HG03571 (cell line): ENCODE results near the gene SPRED1.
"Not testable (repeated sequence)": the region's sequence is repeated elsewhere in the genome, so short reads cannot be mapped to it uniquely, and the experiment has no call there.

Experiments used
- ATAC-seq: cut with Tn5 transposase; IDR thresholded peaks from one replicate; pipeline ENCODE4 v1.9.1; 2021; ENCODE audit not compliant: unreplicated experiment

The SPRED1 gene

DNA sequence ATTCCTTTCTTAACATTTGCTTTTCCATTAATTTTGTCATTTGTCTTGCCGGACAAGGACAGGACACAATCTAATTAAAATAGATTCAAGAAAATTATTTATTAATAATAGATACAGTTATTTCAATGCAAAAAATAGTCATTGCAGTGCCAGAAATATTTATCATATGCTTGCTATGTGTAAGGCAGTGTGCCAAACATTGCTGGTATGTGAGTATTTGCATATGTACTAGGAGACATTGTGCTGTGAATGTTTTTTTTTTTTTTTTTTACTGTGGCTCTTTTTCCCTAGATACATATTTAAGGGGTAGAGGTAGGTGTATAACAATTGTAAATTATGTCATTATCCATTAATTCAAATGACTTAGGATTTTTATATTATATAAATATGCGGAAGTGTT, 23.3 kb downstream of the SPRED1 start:
- ATAC-seq: no peak

DNA sequence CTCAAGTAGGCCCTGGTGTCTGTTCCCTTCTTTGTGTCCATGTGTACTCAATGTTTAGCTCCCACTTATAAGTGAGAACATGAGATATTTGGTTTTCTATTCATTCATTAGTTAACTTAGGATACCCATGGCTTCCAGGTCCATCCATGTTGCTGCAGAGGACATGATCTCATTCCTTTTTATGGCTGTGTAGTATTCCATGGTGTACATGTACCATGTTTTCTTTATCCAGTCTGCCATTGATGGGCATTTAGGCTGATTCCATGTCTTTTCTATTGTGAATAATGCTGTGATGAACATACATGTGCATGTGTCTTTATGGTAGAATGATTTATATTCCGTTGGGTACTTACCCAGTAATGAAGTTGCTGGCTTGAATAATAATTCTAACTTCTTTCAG, 24.6 kb downstream of the SPRED1 start:
- ATAC-seq: not testable (repeated sequence)

DNA sequence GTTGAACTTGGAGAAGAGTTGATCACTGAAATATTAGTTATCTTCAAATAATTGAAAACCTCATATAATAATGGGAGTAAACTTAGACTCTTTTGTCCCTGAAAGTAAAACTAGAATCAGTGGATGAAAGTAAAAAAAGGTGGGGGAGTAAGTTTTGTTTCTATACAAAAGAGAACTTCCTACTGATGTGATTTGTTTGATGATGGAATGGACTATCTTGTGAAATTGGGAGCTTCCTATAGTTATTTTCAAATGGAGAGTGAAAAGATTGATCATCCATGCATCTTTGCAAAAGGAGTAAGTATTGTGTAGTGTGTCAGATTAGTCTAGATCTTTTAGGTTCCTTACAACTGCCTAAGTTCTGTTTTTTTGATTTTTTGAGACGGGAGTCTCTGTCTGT, 28.4 kb downstream of the SPRED1 start:
- ATAC-seq: no peak

DNA sequence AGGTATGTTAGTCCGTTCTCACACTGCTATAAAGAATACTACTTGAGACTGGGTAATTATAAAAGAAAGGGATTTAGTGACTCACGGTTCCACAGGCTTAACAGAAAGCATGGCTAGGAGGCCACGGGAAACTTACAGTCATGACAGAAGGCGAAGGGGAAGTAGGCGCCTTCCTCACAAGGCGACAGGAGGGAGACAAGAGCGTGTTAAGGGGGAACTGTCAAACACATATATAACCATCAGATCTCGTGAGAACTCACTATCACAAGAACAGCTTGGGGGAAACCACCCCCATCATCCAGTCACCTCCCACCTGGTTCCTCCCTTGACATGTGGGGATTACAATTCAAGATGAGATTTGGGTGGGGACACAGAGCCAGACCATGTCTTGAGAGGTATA, 30.4 kb downstream of the SPRED1 start:
- no peak for ATAC-seq

GRCh38 chr15:38285456-38285855, 32.8 kb downstream of the SPRED1 start:
- no peak for ATAC-seq

DNA sequence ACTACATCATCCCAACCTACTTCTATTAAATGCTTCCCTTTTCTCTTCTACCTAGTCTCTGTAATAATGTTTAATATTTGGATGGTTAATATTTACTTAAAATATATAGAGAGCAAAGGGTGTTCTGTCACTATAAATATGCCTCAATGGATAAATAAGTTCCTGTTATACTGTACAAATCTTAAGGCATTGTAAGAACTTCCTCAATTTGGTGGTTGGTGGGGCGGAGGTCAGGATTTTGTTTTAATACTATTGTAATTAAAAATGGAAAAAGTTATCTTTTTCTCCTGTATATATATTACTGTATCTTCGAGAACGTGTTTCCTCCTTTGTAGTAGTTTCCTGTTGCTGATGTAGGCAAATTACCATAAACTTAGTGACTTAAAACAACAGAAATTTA, 41.5 kb downstream of the SPRED1 start:
- ATAC-seq: no peak

DNA sequence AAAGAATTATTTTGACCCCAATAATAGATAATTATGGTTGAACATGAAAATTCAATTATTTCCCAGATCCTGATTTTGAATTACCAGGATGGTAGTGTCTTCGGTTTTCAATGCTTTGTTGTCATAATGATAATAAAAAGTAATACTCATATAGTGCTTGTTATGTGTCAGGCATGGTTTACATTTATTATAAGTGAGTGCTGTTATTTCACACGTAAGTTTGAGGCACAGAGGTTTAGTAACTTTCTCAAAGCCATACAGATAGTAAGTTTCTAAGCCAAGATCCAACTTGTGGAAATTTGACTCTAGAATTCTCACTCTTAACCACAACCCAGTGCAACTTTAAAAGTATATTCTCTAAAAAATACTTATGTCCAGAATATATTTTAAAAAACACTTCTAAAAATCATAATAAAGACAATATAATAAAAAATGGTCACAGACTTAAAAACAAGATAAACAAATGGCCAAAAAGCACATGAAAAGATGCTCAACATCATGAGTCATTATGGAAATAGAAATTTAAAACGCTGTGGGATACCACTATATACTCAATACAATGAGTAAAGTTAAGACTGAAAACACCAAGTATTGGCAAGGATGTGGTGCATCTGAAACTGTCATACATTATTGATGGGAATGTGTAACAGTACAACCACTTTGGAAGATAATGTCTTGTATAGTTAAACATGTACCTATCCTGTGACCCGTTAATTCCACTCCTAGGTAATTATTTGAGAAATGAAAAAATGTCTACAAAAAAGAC, 45.2 kb downstream of the SPRED1 start:
- no peak for ATAC-seq

DNA sequence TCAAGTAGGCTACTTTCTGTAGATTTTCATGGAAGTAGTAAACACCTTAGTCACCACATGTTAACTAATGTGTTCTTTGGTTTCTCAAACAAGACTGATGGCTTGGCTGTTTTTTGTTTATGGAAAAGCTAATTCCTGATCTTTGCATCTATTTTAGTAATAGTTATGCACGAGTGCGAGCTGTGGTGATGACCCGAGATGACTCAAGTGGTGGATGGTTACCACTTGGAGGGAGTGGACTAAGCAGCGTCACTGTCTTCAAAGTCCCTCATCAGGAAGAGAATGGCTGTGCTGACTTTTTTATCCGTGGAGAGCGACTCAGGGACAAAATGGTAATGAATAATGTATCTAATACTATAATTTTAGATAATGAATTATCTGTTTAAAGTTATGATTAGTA, 46.6 kb downstream of the SPRED1 start:
- no peak for ATAC-seq

- ATAC-seq: no peak
Measured at GRCh38 chr15:38300395-38300794, 47.8 kb downstream of the SPRED1 start.

DNA sequence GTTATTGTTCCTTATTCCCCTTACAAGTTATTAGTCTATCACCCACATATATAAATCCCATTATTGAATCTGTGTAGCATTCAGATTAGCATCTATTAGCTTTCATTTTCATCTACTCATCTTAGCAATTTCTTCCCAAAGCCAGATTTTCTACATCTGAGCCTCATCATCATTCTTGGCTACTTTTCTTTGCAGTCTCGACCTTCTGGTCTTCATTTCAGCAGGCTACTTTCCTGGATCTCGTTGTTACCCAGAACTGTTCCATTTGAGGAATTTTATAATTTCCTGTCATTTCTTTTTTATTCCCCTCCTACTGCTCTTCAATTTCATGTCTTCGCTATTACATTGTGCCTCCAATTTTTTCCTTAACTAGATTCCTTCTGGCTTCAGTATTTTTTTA, 51.8 kb downstream of the SPRED1 start:
- no peak for ATAC-seq

GRCh38 chr15:38307251-38307650, 54.6 kb downstream of the SPRED1 start:
- ATAC-seq: no peak

DNA sequence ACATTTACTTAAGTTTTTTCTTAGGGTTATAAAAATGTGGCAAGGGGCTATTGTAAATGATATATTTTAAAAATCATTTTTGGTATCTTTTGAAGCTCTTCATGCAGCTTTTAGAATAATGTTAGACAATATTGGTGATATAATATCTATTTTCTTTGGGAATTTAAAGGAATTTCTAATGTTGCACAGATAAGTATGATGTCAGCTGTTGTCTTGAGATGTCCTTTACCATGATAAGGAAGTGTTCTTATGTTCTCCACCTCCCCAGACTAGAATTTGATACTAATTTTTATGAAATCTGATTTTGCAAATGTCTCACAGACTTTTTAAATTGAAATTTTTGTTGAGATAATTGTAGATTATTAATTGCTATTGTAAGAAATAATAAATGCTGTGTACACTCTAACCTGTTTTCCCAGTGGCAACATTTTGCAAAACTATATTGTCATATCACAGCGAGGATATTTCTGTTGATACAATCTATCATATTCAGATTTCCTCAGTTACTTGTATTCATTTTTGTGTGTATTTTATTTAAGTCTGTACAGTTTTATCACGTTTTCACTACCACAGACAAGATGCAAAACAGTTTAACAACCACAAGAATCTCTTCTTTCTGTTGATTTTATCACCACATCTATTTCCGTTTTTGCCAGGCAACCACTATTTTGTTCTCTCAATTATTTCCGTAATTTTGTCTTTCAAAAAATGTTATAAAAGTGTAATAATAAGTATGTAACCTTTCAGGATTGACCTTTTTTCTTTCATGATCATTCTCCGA, 55.4 kb downstream of the SPRED1 start:
- ATAC-seq: no peak

DNA sequence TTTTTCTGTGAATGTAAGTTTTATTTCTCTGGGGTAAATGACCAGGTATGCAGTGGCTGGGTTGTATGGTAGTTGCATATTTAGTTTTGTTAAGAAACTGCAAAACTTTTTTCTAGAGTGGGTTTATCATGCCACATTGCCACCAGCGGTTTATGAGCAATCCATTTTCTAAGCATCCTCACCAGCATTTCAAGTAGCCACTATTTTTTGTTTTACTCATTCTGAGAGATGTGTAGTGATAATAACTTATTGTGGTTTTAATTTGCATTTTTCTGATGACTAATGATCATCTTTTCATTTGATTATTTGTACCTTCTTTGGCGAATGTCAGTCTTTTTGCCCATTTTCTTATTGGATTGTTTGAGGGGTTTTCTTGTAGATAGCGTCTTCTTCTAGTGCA, 56.2 kb downstream of the SPRED1 start:
- no peak for ATAC-seq

- ATAC-seq: no peak
Measured at GRCh38 chr15:38312190-38312589, 59.6 kb downstream of the SPRED1 start.

GRCh38 chr15:38316311-38316710, 63.7 kb downstream of the SPRED1 start:
- no peak for ATAC-seq

DNA sequence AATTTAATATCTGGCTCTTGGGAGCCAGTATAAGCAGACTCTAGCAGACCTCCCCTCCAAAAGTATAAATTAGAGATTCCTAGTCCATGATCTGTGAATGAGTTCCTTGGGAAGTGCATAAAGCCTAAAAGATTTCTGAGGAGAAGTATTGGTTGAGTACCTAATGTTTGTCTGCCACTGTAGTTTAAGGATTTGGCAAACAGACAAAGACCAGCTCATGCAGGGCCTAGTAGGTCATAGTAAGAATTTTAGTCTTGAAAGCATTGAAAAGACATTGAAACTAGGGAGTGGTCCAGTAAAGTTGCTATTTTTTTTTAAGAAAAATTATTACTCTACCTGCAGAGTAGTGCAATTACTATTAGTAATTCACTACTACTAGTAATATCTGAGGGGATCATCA, 67.5 kb downstream of the SPRED1 start:
- no peak for ATAC-seq

- ATAC-seq: no peak
Measured at GRCh38 chr15:38320866-38321265, 68.2 kb downstream of the SPRED1 start.

DNA sequence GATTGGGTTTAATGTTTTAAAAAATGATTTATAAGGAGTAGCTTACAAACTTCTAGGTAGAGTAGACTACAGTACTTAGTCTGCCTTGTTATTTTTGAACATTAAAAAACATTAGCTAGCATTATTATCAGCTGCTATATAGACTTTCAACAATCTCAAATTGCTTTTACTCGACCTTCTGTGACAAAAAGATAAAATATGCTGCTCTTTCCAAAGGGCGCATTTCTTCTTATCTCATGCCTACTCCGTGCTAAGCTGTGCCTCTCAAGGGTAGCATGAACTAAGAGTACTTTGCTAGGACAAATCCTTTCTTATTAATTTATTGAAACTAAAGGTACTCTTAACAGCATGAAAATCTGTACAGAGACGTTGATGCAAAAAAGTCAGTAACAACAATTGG, 71.3 kb downstream of the SPRED1 start:
- no peak for ATAC-seq

DNA sequence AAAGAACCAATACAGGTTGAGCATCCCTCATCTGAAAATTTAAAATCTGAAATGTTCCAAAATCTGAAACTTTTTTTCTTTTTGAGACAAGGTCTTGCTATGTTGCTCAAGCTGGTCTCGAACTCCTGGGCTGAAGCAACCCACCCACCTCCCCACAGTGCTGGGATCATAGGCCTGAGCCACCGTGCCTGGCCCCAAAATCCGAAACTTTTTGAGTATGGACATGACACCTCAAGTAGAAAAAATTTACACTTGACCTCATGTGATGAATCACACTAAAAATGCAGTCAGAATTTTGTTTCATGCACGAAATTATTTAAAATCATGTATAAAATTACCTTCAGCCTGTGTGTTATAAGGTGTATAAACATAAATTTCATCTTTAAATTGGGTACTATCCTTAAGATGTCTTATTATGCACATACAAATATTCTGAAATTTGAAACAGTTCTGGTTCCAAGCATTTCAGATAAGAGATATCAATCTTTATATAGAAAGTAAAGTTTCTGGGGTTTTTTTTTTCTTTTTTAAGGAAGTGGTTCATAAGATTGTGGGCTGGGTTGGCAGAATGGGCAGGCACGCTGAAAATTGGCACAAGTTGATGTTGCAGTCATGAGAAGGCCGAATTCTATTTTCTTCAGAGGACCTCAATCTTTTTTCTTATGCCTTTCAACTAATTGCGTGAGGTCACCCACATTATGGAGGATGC, 72.5 kb downstream of the SPRED1 start:
- no peak for ATAC-seq

DNA sequence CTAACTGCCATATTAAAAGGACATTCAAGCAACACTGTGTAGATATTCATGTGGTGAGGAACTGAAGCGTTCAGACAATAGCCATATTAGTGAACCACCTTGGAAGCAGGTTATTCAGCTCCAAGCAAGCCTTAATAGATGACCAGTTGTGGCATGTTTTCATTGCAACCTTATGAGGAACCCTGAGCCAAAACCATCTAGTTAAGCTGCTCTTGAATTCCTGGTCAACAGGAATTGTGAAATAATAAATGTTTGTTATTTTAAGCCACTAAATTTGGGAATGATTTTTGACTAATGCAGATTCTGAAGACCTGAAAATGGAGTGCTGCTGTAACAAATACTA, 73.0 kb downstream of the SPRED1 start:
- no peak for ATAC-seq

- ATAC-seq: no peak
Measured at GRCh38 chr15:38332711-38333110, 80.1 kb downstream of the SPRED1 start.

- no peak for ATAC-seq
Measured at GRCh38 chr15:38335116-38335515, 82.5 kb downstream of the SPRED1 start.
